GM18517 (cell line): ENCODE measurements around the gene WIPI1.

Experiments used
- ATAC-seq: cut with Tn5 transposase; IDR thresholded peaks from one replicate; pipeline ENCODE4 v1.9.1; 2021; ENCODE audit warnings: mild to moderate bottlenecking, moderate library complexity; ENCODE audit not compliant: unreplicated experiment

Gene WIPI1

GRCh38 chr17:68460715-68461114 lies 3.4 kb upstream of the WIPI1 start:
- ATAC-seq, result no peak

- ATAC-seq, result no peak
Measured at GRCh38 chr17:68460146-68460545, 2.9 kb upstream of the WIPI1 start.

GRCh38 chr17:68459037-68459639 lies 1.8 kb upstream of the WIPI1 start:
- peak; percentile 44 for ATAC-seq

GRCh38 chr17:68458260-68459036 lies 1.2 kb upstream of the WIPI1 start:
- no peak for ATAC-seq

GRCh38 chr17:68457539-68458259 lies 403 bp upstream of the WIPI1 start:
- peak; percentile 59 for ATAC-seq

- no peak for ATAC-seq
Measured at GRCh38 chr17:68456339-68457167, 743 bp downstream of the WIPI1 start.

- ATAC-seq, result no peak
Measured at GRCh38 chr17:68455901-68456338, 1.4 kb downstream of the WIPI1 start.

- no peak for ATAC-seq
Measured at GRCh38 chr17:68453991-68454665, 3.2 kb downstream of the WIPI1 start.

- ATAC-seq, result no peak
Measured at GRCh38 chr17:68452724-68453290, 4.5 kb downstream of the WIPI1 start.

- ATAC-seq, result no peak
Measured at GRCh38 chr17:68451670-68452354, 5.5 kb downstream of the WIPI1 start.

- no peak for ATAC-seq
Measured at GRCh38 chr17:68450801-68451200, 6.5 kb downstream of the WIPI1 start.

GRCh38 chr17:68450391-68450790 lies 6.9 kb downstream of the WIPI1 start:
- no peak for ATAC-seq

- no peak for ATAC-seq
Measured at GRCh38 chr17:68449021-68449739, 8.1 kb downstream of the WIPI1 start.

GRCh38 chr17:68446626-68447041 lies 10.7 kb downstream of the WIPI1 start:
- no peak for ATAC-seq

GRCh38 chr17:68445671-68446070 lies 11.6 kb downstream of the WIPI1 start:
- ATAC-seq, result no peak

GRCh38 chr17:68443972-68444464 lies 13.3 kb downstream of the WIPI1 start:
- no peak for ATAC-seq

GRCh38 chr17:68441070-68441770 lies 16.1 kb downstream of the WIPI1 start:
- no peak for ATAC-seq

- no peak for ATAC-seq
Measured at GRCh38 chr17:68440526-68440925, 16.8 kb downstream of the WIPI1 start.
